ENCODE measurements around the gene PHLPP1.

Gene PHLPP1

GRCh38 chr18:62988471-62988870 is 273.1 kb downstream of the PHLPP1 start:
- Histone ChIP-seq H3K36me3 (ENCODE audit: insufficient read depth, low read length) (no peaks in the 10 kb centered on the region), H3K9me3 (ENCODE audit: insufficient read depth, low read depth, low read length) (no peaks in the 10 kb centered on the region), H3F3A (ENCODE audit: low read depth) (no peaks in the 10 kb centered on the region), H3K4me2 (ENCODE audit: low read depth, low read length, poor library complexity, severe bottlenecking) (no peak overlapping the region), H2AFZ (ENCODE audit: low read length) (no peak overlapping the region), H4K20me1 (ENCODE audit: insufficient read depth, low read length, poor library complexity, severe bottlenecking) (no peaks in the 10 kb centered on the region), H3K9me2 (replicated peaks; ENCODE audit: low read depth, low read length) (no peaks in the 10 kb centered on the region), H3K9ac (ENCODE audit: low read depth, low read length, poor library complexity, severe bottlenecking) (no peak overlapping the region), H3K79me2 (ENCODE audit: insufficient read depth, low read length) (no peaks in the 10 kb centered on the region), H3K27me3 (ENCODE audit: insufficient read depth, low read length, poor library complexity, severe bottlenecking) (no peaks in the 10 kb centered on the region), H3K4me3 (ENCODE audit: low read length, poor library complexity, severe bottlenecking) (no peak overlapping the region), H3K4me1 (ENCODE audit: insufficient read depth, low read length, poor library complexity, severe bottlenecking) (no peaks in the 10 kb centered on the region)
- TF ChIP-seq EZH2phosphoT487 (IDR thresholded peaks at IDR 0.05; ENCODE audit: borderline replicate concordance) (no peak), CTCF (conservative IDR thresholded peaks at IDR 0.05; ENCODE audit: low read length) (no peak)

GRCh38 chr18:62989195-62989594 is 273.9 kb downstream of the PHLPP1 start:
- H3K4me2 ChIP-seq (ENCODE audit: low read depth, low read length, poor library complexity, severe bottlenecking), result no peak overlapping the region
- H4K20me1 ChIP-seq (ENCODE audit: insufficient read depth, low read length, poor library complexity, severe bottlenecking), result no peaks in the 10 kb centered on the region
- H3K9ac ChIP-seq (ENCODE audit: low read depth, low read length, poor library complexity, severe bottlenecking), result no peak overlapping the region
- no peak overlapping the region for H3K4me3 ChIP-seq (ENCODE audit: low read length, poor library complexity, severe bottlenecking)
- no peak overlapping the region for H2AFZ ChIP-seq (ENCODE audit: low read length)
- no peaks in the 10 kb centered on the region for H3K9me3 ChIP-seq (ENCODE audit: insufficient read depth, low read depth, low read length)
- no peak for TF ChIP-seq CTCF (conservative IDR thresholded peaks at IDR 0.05; ENCODE audit: low read length)
- TF ChIP-seq EZH2phosphoT487 (IDR thresholded peaks at IDR 0.05; ENCODE audit: borderline replicate concordance), result no peak
- H3K4me1 ChIP-seq (ENCODE audit: insufficient read depth, low read length, poor library complexity, severe bottlenecking), result no peaks in the 10 kb centered on the region
- no peaks in the 10 kb centered on the region for H3F3A ChIP-seq (ENCODE audit: low read depth)
- no peaks in the 10 kb centered on the region for H3K36me3 ChIP-seq (ENCODE audit: insufficient read depth, low read length)
- no peaks in the 10 kb centered on the region for H3K9me2 ChIP-seq (replicated peaks; ENCODE audit: low read depth, low read length)
- no peaks in the 10 kb centered on the region for H3K79me2 ChIP-seq (ENCODE audit: insufficient read depth, low read length)
- no peaks in the 10 kb centered on the region for H3K27me3 ChIP-seq (ENCODE audit: insufficient read depth, low read length, poor library complexity, severe bottlenecking)

- Histone ChIP-seq H3K36me3 (ENCODE audit: insufficient read depth, low read length) (no peaks in the 10 kb centered on the region), H3F3A (ENCODE audit: low read depth) (no peaks in the 10 kb centered on the region), H3K9me3 (ENCODE audit: insufficient read depth, low read depth, low read length) (no peaks in the 10 kb centered on the region), H3K4me3 (ENCODE audit: low read length, poor library complexity, severe bottlenecking) (no peak overlapping the region), H3K4me2 (ENCODE audit: low read depth, low read length, poor library complexity, severe bottlenecking) (no peak overlapping the region), H3K9me2 (replicated peaks; ENCODE audit: low read depth, low read length) (no peaks in the 10 kb centered on the region), H2AFZ (ENCODE audit: low read length) (no peak overlapping the region), H3K27me3 (ENCODE audit: insufficient read depth, low read length, poor library complexity, severe bottlenecking) (no peaks in the 10 kb centered on the region), H3K4me1 (ENCODE audit: insufficient read depth, low read length, poor library complexity, severe bottlenecking) (no peaks in the 10 kb centered on the region), H3K79me2 (ENCODE audit: insufficient read depth, low read length) (no peaks in the 10 kb centered on the region), H4K20me1 (ENCODE audit: insufficient read depth, low read length, poor library complexity, severe bottlenecking) (no peaks in the 10 kb centered on the region), H3K9ac (ENCODE audit: low read depth, low read length, poor library complexity, severe bottlenecking) (no peak overlapping the region)
- TF ChIP-seq CTCF (conservative IDR thresholded peaks at IDR 0.05; ENCODE audit: low read length) (no peak), EZH2phosphoT487 (IDR thresholded peaks at IDR 0.05; ENCODE audit: borderline replicate concordance) (no peak)
Observed at GRCh38 chr18:62990653-62991052, 275.3 kb downstream of the PHLPP1 start.
